HG03565 (cell line): ENCODE results near the gene TMEM50B.
"Not testable (repeated sequence)": the region's sequence is repeated elsewhere in the genome, so short reads cannot be mapped to it uniquely, and the experiment has no call there.

Source experiments
- ATAC-seq: cut with Tn5 transposase; IDR thresholded peaks from one replicate; pipeline ENCODE4 v1.9.1; 2021; ENCODE audit warnings: mild to moderate bottlenecking, moderate library complexity; ENCODE audit not compliant: unreplicated experiment

TMEM50B gene

GRCh38 chr21:33479679-33480480 is at the start of gene TMEM50B:
Gene TMEM50B, minus strand, starts transcription at chr21:33479974. Its CDS starts 11,089 bp downstream, at chr21:33468885.
- peak; percentile 83 for ATAC-seq

GRCh38 chr21:33522953-33523349 is 43.2 kb upstream of the TMEM50B start:
- ATAC-seq: no peak

GRCh38 chr21:33522297-33522952 is 42.7 kb upstream of the TMEM50B start:
- no peak for ATAC-seq

- ATAC-seq: no peak
Measured at GRCh38 chr21:33518899-33519298, 39.1 kb upstream of the TMEM50B start.

GRCh38 chr21:33514229-33514628 is 34.5 kb upstream of the TMEM50B start:
- no peak for ATAC-seq

- no peak for ATAC-seq
Measured at GRCh38 chr21:33512481-33512880, 32.7 kb upstream of the TMEM50B start.

GRCh38 chr21:33511639-33512038 is 31.9 kb upstream of the TMEM50B start:
- ATAC-seq: no peak

GRCh38 chr21:33510826-33511225 is 31.1 kb upstream of the TMEM50B start:
- no peak for ATAC-seq

GRCh38 chr21:33507003-33507402 is 27.2 kb upstream of the TMEM50B start:
- ATAC-seq: not testable (repeated sequence)

- ATAC-seq: no peak
Measured at GRCh38 chr21:33505833-33506232, 26.1 kb upstream of the TMEM50B start.

GRCh38 chr21:33496345-33496744 is 16.6 kb upstream of the TMEM50B start:
- ATAC-seq: no peak

- ATAC-seq: no peak
Measured at GRCh38 chr21:33495743-33496142, 16.0 kb upstream of the TMEM50B start.

- no peak for ATAC-seq
Measured at GRCh38 chr21:33493756-33494155, 14.0 kb upstream of the TMEM50B start.

- no peak for ATAC-seq
Measured at GRCh38 chr21:33492571-33492970, 12.8 kb upstream of the TMEM50B start.

GRCh38 chr21:33491373-33492102 is 11.8 kb upstream of the TMEM50B start, which contains the start of gene DNAJC28:
Gene DNAJC28, minus strand, starts transcription at chr21:33491716. Its CDS starts 2,323 bp downstream, at chr21:33489393.
- ATAC-seq: peak; percentile 93

GRCh38 chr21:33490991-33491372 is 11.2 kb upstream of the TMEM50B start:
- ATAC-seq: no peak

- ATAC-seq: no peak
Measured at GRCh38 chr21:33488936-33489335, 9.2 kb upstream of the TMEM50B start.

GRCh38 chr21:33487996-33488395 is 8.2 kb upstream of the TMEM50B start:
- ATAC-seq: no peak

GRCh38 chr21:33481314-33481943 is 1.7 kb upstream of the TMEM50B start:
- no peak for ATAC-seq

GRCh38 chr21:33480481-33481103 is 818 bp upstream of the TMEM50B start:
- ATAC-seq: no peak
